Esophagus muscularis mucosa (tissue), 3 donors: Measurements from ENCODE around the gene SACS.

Experiments
- POLR2A ChIP-seq: fragments of 450-650 bp; IDR thresholded peaks from one replicate; pipeline ENCODE4 v1.6.1; 2017; ENCODE audit warnings: antibody characterized with exemption, moderate library complexity, mild to moderate bottlenecking, low read depth
- POLR2AphosphoS5 ChIP-seq, 2 donors: sonication (generic); formaldehyde crosslinking; IDR thresholded peaks; one replicate each; pipeline ENCODE4 v1.6.1; 2017; ENCODE audit warnings: antibody characterized with exemption in 2 of 2
- TF ChIP-seq, protein P1 (sequence below), 3 experiments: fragments of 200-600 bp in 2 of 3; fragments of 450-650 bp in 1 of 3; sonication (generic) in 2 of 3; IDR thresholded peaks; one replicate each; pipeline ENCODE4 v1.5.1; 2017 to 2019; ENCODE audit warnings: antibody characterized with exemption in 3 of 3, mild to moderate bottlenecking in 2 of 3, moderate library complexity in 1 of 3

- TF ChIP-seq, protein P1, sequence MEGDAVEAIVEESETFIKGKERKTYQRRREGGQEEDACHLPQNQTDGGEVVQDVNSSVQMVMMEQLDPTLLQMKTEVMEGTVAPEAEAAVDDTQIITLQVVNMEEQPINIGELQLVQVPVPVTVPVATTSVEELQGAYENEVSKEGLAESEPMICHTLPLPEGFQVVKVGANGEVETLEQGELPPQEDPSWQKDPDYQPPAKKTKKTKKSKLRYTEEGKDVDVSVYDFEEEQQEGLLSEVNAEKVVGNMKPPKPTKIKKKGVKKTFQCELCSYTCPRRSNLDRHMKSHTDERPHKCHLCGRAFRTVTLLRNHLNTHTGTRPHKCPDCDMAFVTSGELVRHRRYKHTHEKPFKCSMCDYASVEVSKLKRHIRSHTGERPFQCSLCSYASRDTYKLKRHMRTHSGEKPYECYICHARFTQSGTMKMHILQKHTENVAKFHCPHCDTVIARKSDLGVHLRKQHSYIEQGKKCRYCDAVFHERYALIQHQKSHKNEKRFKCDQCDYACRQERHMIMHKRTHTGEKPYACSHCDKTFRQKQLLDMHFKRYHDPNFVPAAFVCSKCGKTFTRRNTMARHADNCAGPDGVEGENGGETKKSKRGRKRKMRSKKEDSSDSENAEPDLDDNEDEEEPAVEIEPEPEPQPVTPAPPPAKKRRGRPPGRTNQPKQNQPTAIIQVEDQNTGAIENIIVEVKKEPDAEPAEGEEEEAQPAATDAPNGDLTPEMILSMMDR (IDR thresholded peaks at IDR 0.05): no peak
- TF ChIP-seq POLR2A (no peak), POLR2AphosphoS5 (IDR thresholded peaks at IDR 0.05) (peak in 1 of 2 donors; percentile 27)
Measured at GRCh38 chr13:23288995-23289394, 144.5 kb downstream of the SACS start.
